Neural cell (in vitro differentiated cells): ENCODE measurements around the gene MYB. TPM values are rescaled to one million over a fixed set of nuclear protein-coding genes. Genes with fewer than 3 reads are reported as not detected.

Experiments used
- H2AFZ ChIP-seq: fragments of 200-600, 300-800 bp; sonication (generic), shearing (Covaris generic); 2 replicates; pipeline ENCODE4 v1.6.0; 2014; ENCODE audit warnings: low read depth, mild to moderate bottlenecking, antibody characterized with exemption, low read length, moderate library complexity
- H3F3A ChIP-seq: fragments of 200-600 bp; shearing (Covaris generic); 2 replicates; pipeline ENCODE4 v1.6.1; 2016; ENCODE audit warnings: mild to moderate bottlenecking, moderate library complexity, mixed read lengths, antibody characterized with exemption, low read length; ENCODE audit not compliant: insufficient read depth, poor library complexity, severe bottlenecking
- H3K27ac ChIP-seq: fragments of 200-600, 300-800 bp; sonication (generic), shearing (Covaris generic); 2 replicates; pipeline ENCODE4 v1.5.1; 2014; ENCODE audit warnings: mild to moderate bottlenecking, low read length, moderate library complexity
- H3K27me3 ChIP-seq: fragments of 300-800, 200-600 bp; sonication (generic), shearing (Covaris generic); 2 replicates; pipeline ENCODE4 v1.6.0; 2014; ENCODE audit warnings: mild to moderate bottlenecking, low read depth, low read length, moderate library complexity; ENCODE audit not compliant: insufficient read depth
- H3K36me3 ChIP-seq: fragments of 300-800, 200-600 bp; sonication (generic), shearing (Covaris generic); 2 replicates; pipeline ENCODE4 v1.5.1; 2014; ENCODE audit warnings: mild to moderate bottlenecking, antibody characterized with exemption, low read length, moderate library complexity; ENCODE audit not compliant: insufficient read depth
- H3K4me2 ChIP-seq: fragments of 300-800, 200-600 bp; sonication (generic), shearing (Covaris generic); 2 replicates; pipeline ENCODE4 v1.6.0; 2014; ENCODE audit warnings: mild to moderate bottlenecking, low read length
- H3K4me3 ChIP-seq: fragments of 300-800, 200-600 bp; sonication (generic), shearing (Covaris generic); 2 replicates; pipeline ENCODE4 v1.5.1; 2014; ENCODE audit warnings: mild to moderate bottlenecking, low read length, moderate library complexity
- H3K79me2 ChIP-seq: fragments of 200-600 bp; shearing (Covaris generic); replicated peaks from 2 replicates; pipeline ENCODE4 v1.6.0; 2014; ENCODE audit warnings: mild to moderate bottlenecking, low read length, moderate library complexity; ENCODE audit not compliant: insufficient read depth
- H3K9ac ChIP-seq: fragments of 300-800, 200-600 bp; sonication (generic), shearing (Covaris generic); 2 replicates; pipeline ENCODE4 v1.6.1; 2016; ENCODE audit warnings: mild to moderate bottlenecking, low read length, mixed read lengths
- H3K9me2 ChIP-seq: fragments of 200-600 bp; shearing (Covaris generic); 2 replicates; pipeline ENCODE4 v1.6.1; 2016; ENCODE audit warnings: mild to moderate bottlenecking, low read length, mixed read lengths; ENCODE audit not compliant: insufficient read depth
- H3K9me3 ChIP-seq: fragments of 200-600, 300-800 bp; sonication (generic), shearing (Covaris generic); 2 replicates; pipeline ENCODE4 v1.6.1; 2016; ENCODE audit warnings: mild to moderate bottlenecking, mixed run types, low read length, moderate library complexity, mixed read lengths
- H4K20me1 ChIP-seq: fragments of 200-600 bp; shearing (Covaris generic); 2 replicates; pipeline ENCODE4 v1.6.1; 2016; ENCODE audit warnings: mild to moderate bottlenecking, mixed run types; ENCODE audit not compliant: insufficient read depth
- CTCF ChIP-seq: fragments of 450-650 bp; IDR thresholded peaks from 2 replicates; pipeline ENCODE4 v1.5.1; 2014; ENCODE audit warnings: antibody characterized with exemption, mild to moderate bottlenecking, moderate library complexity; ENCODE audit not compliant: poor library complexity, severe bottlenecking
- EP300 ChIP-seq: fragments of 450-650 bp; conservative IDR thresholded peaks from 2 replicates; pipeline ENCODE4 v1.6.1; 2014; ENCODE audit warnings: antibody characterized with exemption, mild to moderate bottlenecking, moderate library complexity; ENCODE audit not compliant: poor library complexity, severe bottlenecking
- EZH2 ChIP-seq: fragments of 200-600, 300-800 bp; shearing (Covaris generic), sonication (generic); IDR thresholded peaks from 2 replicates; pipeline ENCODE4 v1.6.1; 2014; ENCODE audit warnings: antibody characterized with exemption, low read length, borderline replicate concordance, mild to moderate bottlenecking; ENCODE audit not compliant: insufficient read depth, poor library complexity, severe bottlenecking
- MXI1 ChIP-seq: fragments of 450-650 bp; conservative IDR thresholded peaks from 2 replicates; pipeline ENCODE4 v1.6.1; 2014; ENCODE audit warnings: antibody characterized with exemption, mild to moderate bottlenecking; ENCODE audit not compliant: poor library complexity, severe bottlenecking
- POLR2AphosphoS5 ChIP-seq: IDR thresholded peaks from 2 replicates; pipeline ENCODE4 v1.6.1; 2012
- RAD21 ChIP-seq: fragments of 450-650 bp; conservative IDR thresholded peaks from 2 replicates; pipeline ENCODE4 v1.6.1; 2014; ENCODE audit warnings: antibody characterized with exemption, mild to moderate bottlenecking, moderate library complexity
- SMC3 ChIP-seq: fragments of 450-650 bp; conservative IDR thresholded peaks from 2 replicates; pipeline ENCODE4 v1.6.1; 2014; ENCODE audit warnings: antibody characterized with exemption, mild to moderate bottlenecking, moderate library complexity; ENCODE audit not compliant: poor library complexity
- TAF1 ChIP-seq: IDR thresholded peaks from 2 replicates; pipeline ENCODE4 v1.6.1; 2012; ENCODE audit warnings: low read depth
- polyA plus RNA-seq: library from polyadenylated mRNA; depleted of rRNA; stranded (reverse); fragments of >200 nt; gene quantifications from 2 replicates; pipeline ENCODE4 v1.2.3, GENCODE V29; 2014
- TF ChIP-seq, protein P1 (sequence below): IDR thresholded peaks from 2 replicates; pipeline ENCODE4 v1.6.1; 2012; ENCODE audit warnings: borderline replicate concordance

The MYB gene
- polyA plus RNA-seq, 1 donor from 2014 or later, result 4.0 TPM

DNA sequence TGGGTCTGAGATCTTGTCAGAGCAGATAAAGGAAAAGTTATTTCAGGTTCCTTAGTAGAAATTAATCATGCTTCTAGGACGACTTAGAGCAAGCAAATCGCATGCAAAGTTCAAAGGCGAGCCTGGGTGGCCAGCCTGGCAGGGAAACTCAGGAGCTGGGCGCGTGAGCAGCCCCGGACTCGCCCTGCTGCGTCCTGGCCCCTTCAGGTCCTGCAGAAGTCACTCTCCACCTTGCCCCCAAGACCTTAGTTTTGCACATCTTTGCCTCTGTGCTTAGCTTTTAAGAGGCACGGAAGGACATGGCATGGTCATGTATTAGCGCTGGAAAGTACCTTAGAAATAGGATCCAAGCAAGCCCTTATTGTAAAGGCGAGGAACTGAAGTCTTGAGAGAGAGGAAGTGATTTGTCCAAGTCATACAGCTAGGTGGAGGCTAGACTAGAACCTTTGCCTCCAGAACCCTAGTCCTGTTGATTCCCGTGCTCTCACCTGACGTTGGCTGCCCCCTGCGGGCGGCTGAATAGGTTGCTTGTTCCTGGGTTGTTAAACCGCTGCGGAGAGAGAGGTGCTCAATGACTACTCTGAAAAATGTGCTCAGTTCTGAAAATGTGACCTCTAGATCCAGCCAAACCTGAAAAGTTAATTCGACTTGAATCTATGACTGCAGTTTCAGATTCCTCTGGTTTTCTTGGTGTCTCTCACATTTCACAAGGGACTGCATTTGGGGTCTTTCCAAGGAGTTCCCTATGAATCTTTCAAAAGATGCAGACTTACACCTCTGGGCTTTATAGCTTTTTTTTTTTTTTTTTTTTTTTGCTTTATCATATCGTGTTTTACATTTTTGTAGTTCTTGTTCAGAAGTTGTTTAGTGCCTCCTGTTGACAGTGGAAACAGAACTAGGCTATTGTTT lies 2.7 kb downstream of the MYB start:
- Histone ChIP-seq H3K27ac (no peak overlapping the region), H3K27me3 (peaks cover 39% of the 10 kb centered on the region), H3K9me2 (no peaks in the 10 kb centered on the region), H3K79me2 (no peaks in the 10 kb centered on the region), H3K4me2 (no peak overlapping the region), H3K36me3 (no peaks in the 10 kb centered on the region), H3F3A (peaks cover 7% of the 10 kb centered on the region), H2AFZ (no peak overlapping the region), H3K9me3 (no peaks in the 10 kb centered on the region), H3K4me3 (peak overlapping the region; percentile 86), H4K20me1 (no peaks in the 10 kb centered on the region), H3K9ac (no peak overlapping the region)
- no peak for TF ChIP-seq EZH2
- peak; percentile 54 for TF ChIP-seq CTCF
- no peak for TF ChIP-seq EP300
- TF ChIP-seq POLR2AphosphoS5, result no peak
- no peak for TF ChIP-seq TAF1
- TF ChIP-seq RAD21, result peak; percentile 36
- TF ChIP-seq, protein P1, sequence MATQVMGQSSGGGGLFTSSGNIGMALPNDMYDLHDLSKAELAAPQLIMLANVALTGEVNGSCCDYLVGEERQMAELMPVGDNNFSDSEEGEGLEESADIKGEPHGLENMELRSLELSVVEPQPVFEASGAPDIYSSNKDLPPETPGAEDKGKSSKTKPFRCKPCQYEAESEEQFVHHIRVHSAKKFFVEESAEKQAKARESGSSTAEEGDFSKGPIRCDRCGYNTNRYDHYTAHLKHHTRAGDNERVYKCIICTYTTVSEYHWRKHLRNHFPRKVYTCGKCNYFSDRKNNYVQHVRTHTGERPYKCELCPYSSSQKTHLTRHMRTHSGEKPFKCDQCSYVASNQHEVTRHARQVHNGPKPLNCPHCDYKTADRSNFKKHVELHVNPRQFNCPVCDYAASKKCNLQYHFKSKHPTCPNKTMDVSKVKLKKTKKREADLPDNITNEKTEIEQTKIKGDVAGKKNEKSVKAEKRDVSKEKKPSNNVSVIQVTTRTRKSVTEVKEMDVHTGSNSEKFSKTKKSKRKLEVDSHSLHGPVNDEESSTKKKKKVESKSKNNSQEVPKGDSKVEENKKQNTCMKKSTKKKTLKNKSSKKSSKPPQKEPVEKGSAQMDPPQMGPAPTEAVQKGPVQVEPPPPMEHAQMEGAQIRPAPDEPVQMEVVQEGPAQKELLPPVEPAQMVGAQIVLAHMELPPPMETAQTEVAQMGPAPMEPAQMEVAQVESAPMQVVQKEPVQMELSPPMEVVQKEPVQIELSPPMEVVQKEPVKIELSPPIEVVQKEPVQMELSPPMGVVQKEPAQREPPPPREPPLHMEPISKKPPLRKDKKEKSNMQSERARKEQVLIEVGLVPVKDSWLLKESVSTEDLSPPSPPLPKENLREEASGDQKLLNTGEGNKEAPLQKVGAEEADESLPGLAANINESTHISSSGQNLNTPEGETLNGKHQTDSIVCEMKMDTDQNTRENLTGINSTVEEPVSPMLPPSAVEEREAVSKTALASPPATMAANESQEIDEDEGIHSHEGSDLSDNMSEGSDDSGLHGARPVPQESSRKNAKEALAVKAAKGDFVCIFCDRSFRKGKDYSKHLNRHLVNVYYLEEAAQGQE, result no peak
- peak; percentile 43 for TF ChIP-seq SMC3
- no peak for TF ChIP-seq MXI1

DNA sequence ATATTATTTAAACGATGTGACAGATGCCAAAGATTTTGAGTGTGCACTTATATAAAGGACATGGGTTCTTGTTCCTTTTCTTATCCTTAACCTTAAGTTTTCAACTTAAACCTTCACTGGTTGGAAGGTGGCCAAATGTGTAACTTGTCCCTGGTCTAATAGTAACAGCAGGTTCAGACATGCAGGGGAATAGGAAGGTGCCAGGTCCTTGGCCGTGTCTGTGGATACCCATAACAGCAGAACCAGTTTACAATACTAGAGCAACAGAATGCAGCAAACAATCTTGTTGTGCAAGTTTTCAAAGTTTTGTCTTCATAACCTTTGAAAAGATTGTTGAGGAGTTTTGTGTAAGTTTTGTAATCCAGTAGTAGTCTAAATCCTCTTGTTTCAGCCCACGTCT lies 4.4 kb downstream of the MYB start:
- H3K9me3 ChIP-seq, result no peaks in the 10 kb centered on the region
- no peak overlapping the region for H3K4me3 ChIP-seq
- no peaks in the 10 kb centered on the region for H3K36me3 ChIP-seq
- no peak overlapping the region for H3K9ac ChIP-seq
- H3K27ac ChIP-seq, result no peak overlapping the region
- H3K79me2 ChIP-seq, result no peaks in the 10 kb centered on the region
- no peak overlapping the region for H2AFZ ChIP-seq
- H4K20me1 ChIP-seq, result no peaks in the 10 kb centered on the region
- H3F3A ChIP-seq, result peaks cover 7% of the 10 kb centered on the region
- TF ChIP-seq, protein P1, result no peak
- TF ChIP-seq SMC3 (no peak), EZH2 (no peak), TAF1 (no peak), POLR2AphosphoS5 (no peak), RAD21 (no peak), EP300 (no peak), CTCF (no peak), MXI1 (no peak)
- H3K27me3 ChIP-seq, result peaks cover 29% of the 10 kb centered on the region
- no peak overlapping the region for H3K4me2 ChIP-seq
- no peaks in the 10 kb centered on the region for H3K9me2 ChIP-seq
